Measurements from ENCODE around the gene IGSF9.

Gene IGSF9

DNA sequence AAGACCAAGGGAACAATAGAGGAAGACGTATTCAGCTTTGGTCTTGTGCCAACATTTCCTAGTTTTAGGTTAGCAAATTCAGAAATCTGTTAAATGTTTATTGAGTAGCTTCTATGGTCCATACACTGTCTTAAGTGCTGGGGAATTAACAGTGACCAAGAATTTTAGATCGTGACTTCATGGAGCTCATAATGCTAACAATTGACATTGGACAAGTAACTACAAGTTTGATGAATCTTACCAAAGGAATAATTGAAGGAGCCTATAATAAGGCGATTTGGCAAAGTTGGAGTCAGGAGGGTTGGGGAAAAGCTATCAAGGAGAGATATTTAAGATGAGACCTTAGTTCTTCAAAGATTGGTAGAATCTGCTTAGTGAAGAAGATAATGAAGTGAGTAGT lies 10.0 kb upstream of the IGSF9 start:
- H3K4me3 ChIP-seq (ENCODE audit: low read depth, low read length), result no peak overlapping the region
- no peak for DNase-seq (ENCODE audit: low read depth)
- TF ChIP-seq, protein P1, sequence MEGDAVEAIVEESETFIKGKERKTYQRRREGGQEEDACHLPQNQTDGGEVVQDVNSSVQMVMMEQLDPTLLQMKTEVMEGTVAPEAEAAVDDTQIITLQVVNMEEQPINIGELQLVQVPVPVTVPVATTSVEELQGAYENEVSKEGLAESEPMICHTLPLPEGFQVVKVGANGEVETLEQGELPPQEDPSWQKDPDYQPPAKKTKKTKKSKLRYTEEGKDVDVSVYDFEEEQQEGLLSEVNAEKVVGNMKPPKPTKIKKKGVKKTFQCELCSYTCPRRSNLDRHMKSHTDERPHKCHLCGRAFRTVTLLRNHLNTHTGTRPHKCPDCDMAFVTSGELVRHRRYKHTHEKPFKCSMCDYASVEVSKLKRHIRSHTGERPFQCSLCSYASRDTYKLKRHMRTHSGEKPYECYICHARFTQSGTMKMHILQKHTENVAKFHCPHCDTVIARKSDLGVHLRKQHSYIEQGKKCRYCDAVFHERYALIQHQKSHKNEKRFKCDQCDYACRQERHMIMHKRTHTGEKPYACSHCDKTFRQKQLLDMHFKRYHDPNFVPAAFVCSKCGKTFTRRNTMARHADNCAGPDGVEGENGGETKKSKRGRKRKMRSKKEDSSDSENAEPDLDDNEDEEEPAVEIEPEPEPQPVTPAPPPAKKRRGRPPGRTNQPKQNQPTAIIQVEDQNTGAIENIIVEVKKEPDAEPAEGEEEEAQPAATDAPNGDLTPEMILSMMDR (conservative IDR thresholded peaks at IDR 0.05; ENCODE audit: low read depth, low read length), result no peak

DNA sequence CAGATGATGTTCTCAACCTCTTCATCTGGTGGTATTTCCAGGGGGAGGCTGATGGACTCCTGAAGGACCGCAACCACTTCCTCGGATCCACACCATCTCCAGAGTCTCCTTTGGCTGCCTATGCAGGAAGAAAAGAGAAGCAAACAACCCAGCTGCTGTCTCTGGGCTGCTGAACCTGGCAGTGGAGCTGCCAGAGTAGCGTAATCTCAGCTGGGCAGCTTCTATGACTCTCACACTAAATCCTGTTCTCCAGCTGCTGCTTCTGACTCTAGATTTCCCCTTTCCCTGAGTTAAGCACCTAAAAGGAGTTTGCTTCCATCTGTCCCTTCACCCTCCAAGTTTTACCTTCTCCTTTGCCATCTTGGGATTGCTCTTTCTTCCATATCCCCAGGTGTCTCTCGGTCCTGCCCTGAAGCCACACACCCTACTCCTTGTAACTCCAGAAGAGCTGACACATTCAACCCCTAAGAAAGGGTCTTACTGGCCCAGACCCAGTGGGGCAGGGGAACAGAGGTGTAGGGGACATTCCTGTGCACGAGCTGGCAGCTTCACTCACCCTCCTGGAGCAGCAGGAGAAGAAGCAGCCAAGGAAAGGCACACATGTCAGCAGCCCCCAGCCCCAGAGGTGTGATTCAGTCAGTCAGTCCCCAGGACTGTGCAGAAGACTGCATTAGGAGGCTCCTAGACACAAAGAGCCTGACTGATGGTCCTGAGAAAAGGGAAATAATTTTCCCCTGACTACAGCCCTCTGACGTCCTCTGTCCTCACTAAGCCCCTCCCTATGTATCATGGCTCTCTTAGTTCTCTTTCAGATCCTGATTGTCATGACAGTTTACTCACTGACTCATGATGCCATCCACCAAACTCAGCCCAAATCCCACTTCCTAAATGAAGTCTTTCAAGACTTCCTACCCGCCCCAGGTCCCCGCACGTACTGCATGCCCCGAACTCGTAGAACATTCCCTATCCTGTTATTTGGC lies 8.4 kb upstream of the IGSF9 start, which contains the start of gene SLAMF9:
Gene SLAMF9 (minus strand): TSS at position 702 of the 980 bp plus-strand sequence. CDS start 100 bp downstream, at position 602.
- no peak within 1 kb of the TSS for H3K4me3 ChIP-seq (ENCODE audit: low read depth, low read length)
- no peak for DNase-seq (ENCODE audit: low read depth)
- TF ChIP-seq, protein P1 (conservative IDR thresholded peaks at IDR 0.05; ENCODE audit: low read depth, low read length), result no peak

DNA sequence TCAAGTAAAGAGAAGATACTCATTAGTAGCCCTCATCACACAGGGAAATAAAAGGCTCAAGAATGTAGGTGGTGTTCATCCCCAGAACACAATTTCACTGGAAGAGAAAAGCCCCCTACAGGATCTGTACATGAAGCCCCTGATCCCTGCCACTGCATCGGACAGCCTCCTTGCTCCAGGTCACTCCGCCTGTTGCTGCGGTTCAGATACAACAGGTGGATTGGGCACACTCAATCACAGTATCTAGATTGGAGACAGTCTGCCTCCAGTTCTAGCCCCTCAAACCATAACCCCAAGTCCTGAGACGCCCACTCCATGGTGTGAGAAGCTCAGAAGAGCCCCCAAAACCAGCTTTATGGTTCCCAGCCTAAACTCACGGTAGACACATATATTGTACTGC lies 7.5 kb upstream of the IGSF9 start:
- DNase-seq (ENCODE audit: low read depth), result no peak
- TF ChIP-seq, protein P1 (conservative IDR thresholded peaks at IDR 0.05; ENCODE audit: low read depth, low read length), result no peak
- H3K4me3 ChIP-seq (ENCODE audit: low read depth, low read length), result no peak overlapping the region

DNA sequence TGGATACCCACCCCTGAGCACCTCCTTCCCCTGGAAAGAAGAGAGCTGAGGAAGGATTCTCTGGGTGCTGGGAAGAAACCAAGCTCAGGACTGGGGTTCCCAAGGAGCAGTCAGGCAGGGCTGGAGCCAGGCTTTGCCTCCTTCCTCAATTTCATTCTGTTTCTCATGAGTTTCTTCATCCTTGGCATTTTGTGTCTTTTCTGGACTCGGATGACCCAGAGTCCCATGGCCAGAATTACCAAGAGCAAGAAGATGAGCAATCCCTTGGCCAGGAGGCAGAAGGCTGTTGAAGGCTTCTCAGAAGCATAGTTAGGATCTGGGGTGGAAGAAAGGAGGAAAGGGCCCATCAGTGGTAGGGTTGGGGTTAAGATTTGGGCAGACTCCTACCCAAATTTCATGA lies 6.1 kb upstream of the IGSF9 start:
- no peak overlapping the region for H3K4me3 ChIP-seq (ENCODE audit: low read depth, low read length)
- no peak for DNase-seq (ENCODE audit: low read depth)
- TF ChIP-seq, protein P1 (conservative IDR thresholded peaks at IDR 0.05; ENCODE audit: low read depth, low read length), result no peak

DNA sequence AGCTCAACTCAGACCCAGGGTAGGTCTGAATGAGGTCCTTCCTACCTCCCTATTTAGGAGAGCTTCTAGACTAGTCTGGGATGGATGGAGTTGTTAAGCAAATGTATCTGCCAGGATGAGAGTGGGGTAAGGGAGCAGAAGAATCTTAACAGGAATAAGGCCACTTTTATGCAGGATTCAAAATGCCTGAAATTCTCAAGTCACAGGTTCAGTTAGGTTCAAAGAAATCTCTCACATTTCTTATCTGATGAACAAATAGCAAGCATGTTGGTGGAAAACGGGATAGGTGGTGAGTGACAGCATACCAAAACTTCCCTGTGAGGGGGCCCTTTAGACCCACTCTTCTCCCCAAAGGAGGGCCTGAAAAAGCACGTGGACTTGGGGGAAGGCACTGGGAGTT lies 5.6 kb upstream of the IGSF9 start:
- no peak for DNase-seq (ENCODE audit: low read depth)
- H3K4me3 ChIP-seq (ENCODE audit: low read depth, low read length), result no peak overlapping the region
- TF ChIP-seq, protein P1 (conservative IDR thresholded peaks at IDR 0.05; ENCODE audit: low read depth, low read length), result no peak

DNA sequence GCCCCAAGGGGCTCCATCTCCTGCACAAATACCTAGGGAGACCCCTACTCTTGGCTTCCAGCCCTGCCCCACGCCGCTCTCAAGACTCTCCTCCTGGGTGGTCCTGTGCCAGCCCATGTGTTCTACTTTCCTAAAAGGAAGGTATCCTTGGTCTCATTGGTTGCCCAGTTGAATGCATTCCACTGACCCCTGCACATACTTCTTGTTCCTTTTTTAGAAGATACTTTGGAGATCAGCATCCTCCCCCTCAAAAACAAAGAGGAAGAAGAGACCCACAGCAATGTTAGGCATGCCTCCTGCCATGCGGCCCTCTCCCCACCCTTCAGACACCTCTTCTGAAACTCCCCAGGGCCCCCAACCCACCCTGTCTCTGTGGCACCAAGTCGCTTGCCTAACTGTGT lies 4.6 kb upstream of the IGSF9 start:
- TF ChIP-seq, protein P1 (conservative IDR thresholded peaks at IDR 0.05; ENCODE audit: low read depth, low read length), result no peak
- no peak overlapping the region for H3K4me3 ChIP-seq (ENCODE audit: low read depth, low read length)
- no peak for DNase-seq (ENCODE audit: low read depth)
